ENCODE data around the gene NEUROD1.

Gene NEUROD1

DNA sequence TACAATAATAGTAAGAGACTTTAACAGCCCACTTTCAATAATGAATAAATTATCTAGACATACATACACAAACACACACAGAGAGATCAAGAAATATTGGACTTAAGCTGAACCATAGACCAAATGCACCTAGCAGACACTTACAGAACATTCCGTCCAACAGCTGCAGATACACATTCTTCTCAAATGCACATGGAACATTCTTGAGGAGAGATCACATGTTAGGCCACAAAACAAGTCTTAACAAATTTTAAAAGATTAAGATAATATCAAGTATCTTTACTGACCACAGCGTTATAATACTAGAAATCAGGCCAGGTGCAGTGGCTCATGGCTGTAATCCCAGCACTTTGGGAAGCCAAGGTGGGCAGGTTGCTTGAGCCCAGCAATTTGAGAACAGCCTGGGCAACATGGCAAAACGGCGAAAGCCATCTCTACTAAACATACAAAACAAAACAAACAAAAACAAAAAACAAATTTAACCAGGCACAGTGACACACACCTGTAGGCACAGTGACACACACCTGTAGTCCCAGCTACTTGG, 30.8 kb downstream of the NEUROD1 start:
- in situ Hi-C loops (cut with HindIII; ENCODE audit: low pct_ligation_motif_present, low sequenced_read_pairs), result no loop called here
- H3K4me3 ChIP-seq (ENCODE audit: low read depth, low read length), result no peak overlapping the region
- TF ChIP-seq, protein P1, sequence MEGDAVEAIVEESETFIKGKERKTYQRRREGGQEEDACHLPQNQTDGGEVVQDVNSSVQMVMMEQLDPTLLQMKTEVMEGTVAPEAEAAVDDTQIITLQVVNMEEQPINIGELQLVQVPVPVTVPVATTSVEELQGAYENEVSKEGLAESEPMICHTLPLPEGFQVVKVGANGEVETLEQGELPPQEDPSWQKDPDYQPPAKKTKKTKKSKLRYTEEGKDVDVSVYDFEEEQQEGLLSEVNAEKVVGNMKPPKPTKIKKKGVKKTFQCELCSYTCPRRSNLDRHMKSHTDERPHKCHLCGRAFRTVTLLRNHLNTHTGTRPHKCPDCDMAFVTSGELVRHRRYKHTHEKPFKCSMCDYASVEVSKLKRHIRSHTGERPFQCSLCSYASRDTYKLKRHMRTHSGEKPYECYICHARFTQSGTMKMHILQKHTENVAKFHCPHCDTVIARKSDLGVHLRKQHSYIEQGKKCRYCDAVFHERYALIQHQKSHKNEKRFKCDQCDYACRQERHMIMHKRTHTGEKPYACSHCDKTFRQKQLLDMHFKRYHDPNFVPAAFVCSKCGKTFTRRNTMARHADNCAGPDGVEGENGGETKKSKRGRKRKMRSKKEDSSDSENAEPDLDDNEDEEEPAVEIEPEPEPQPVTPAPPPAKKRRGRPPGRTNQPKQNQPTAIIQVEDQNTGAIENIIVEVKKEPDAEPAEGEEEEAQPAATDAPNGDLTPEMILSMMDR (IDR thresholded peaks at IDR 0.05; ENCODE audit: low read depth, low read length, missing control alignments), result no peak
- H3K27ac ChIP-seq, result no peak overlapping the region
- no peak for DNase-seq
- no peaks in the 10 kb centered on the region for H3K36me3 ChIP-seq (replicated peaks)
- peaks cover 7% of the 10 kb centered on the region for H3K27me3 ChIP-seq (replicated peaks)

DNA sequence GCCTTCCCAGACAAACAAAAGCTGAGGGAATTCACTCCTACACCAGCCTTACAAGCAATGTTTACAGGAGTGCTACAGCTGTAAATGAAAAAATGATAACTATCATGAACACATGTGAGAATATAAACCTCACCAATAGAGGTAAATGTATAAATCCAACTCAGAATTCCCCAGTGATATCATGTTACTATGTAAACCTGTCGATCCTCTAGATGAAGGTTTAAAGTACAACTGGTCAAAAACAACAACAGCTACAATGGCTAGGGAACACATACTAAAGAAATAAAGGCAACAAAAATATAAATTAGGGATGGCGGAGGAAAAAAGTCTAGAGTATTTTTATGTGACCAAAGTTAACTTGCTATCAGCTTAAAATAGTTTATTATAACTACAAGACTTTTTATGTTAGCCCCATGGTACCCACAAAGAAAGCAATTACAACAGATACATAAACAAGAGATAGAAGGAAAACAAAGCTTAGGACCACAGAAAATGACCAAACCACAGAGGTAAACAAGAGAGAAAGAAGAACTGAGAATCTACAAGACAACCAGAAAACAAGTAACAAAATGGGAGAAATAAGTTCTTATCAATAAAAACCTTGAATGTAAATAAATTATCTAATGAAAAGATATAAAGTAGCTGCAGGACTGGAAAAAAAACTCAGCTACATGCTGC, 31.7 kb downstream of the NEUROD1 start:
- in situ Hi-C loops (cut with HindIII; ENCODE audit: low pct_ligation_motif_present, low sequenced_read_pairs), result no loop called here
- DNase-seq, result no peak
- Histone ChIP-seq H3K36me3 (replicated peaks) (no peaks in the 10 kb centered on the region), H3K4me3 (ENCODE audit: low read depth, low read length) (no peak overlapping the region), H3K27me3 (replicated peaks) (peaks cover 7% of the 10 kb centered on the region), H3K27ac (no peak overlapping the region)
- TF ChIP-seq, protein P1 (IDR thresholded peaks at IDR 0.05; ENCODE audit: low read depth, low read length, missing control alignments), result no peak

DNA sequence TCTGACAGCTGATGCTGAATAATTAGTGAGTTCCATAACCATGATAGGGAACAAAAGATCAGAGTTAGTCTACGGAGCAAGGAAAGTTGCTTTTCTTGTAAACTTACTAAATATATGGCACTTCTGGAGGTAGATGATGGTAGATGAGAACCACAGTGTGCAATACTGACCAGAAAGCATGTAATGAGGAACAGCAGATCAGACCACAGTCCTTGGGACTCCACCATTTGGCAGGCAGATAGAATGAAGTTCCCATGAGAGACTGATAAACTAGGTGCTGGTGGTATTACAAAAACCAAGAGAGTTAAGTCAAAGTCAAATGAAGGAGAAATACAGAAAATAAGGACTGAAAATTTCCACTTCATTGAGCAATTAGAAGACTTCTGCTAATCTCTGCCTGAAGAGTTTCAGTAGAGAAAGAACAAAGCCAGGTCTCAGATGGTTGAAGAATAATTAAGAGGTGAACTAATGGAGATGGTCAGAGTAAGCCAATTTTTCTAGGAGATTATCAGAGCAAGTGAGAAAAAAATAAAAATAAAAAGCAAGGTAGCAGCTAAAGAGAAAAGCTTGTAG, 33.8 kb downstream of the NEUROD1 start:
- peaks cover 4% of the 10 kb centered on the region for H3K27me3 ChIP-seq (replicated peaks)
- no peak overlapping the region for H3K27ac ChIP-seq
- no peak overlapping the region for H3K4me3 ChIP-seq (ENCODE audit: low read depth, low read length)
- TF ChIP-seq, protein P1 (IDR thresholded peaks at IDR 0.05; ENCODE audit: low read depth, low read length, missing control alignments), result no peak
- no peaks in the 10 kb centered on the region for H3K36me3 ChIP-seq (replicated peaks)
- in situ Hi-C loops (cut with HindIII; ENCODE audit: low pct_ligation_motif_present, low sequenced_read_pairs), result no loop called here
- no peak for DNase-seq

DNA sequence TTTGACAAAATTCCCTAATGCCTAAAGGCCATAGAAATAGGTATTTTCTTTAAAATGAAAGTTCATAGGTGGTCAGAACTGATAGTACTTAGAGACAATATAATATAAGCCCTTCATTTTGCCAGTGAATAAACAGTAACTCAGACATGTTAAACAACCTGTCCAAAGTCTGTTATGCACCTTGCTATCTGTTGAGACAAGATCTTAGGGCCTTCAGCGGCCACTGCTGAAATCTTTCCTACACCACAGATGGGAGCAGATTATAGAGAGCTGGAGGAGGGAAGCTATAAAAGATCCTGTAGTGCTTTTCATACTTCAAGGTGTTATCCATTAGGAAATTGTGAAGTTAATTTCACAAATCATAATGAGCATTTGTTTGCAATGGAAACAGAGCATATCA, 37.2 kb downstream of the NEUROD1 start:
- H3K27ac ChIP-seq, result no peak overlapping the region
- no peaks in the 10 kb centered on the region for H3K36me3 ChIP-seq (replicated peaks)
- H3K4me3 ChIP-seq (ENCODE audit: low read depth, low read length), result no peak overlapping the region
- DNase-seq, result no peak
- TF ChIP-seq, protein P1 (IDR thresholded peaks at IDR 0.05; ENCODE audit: low read depth, low read length, missing control alignments), result no peak
- peaks cover 4% of the 10 kb centered on the region for H3K27me3 ChIP-seq (replicated peaks)
- in situ Hi-C loops (cut with HindIII; ENCODE audit: low pct_ligation_motif_present, low sequenced_read_pairs), result no loop called here

DNA sequence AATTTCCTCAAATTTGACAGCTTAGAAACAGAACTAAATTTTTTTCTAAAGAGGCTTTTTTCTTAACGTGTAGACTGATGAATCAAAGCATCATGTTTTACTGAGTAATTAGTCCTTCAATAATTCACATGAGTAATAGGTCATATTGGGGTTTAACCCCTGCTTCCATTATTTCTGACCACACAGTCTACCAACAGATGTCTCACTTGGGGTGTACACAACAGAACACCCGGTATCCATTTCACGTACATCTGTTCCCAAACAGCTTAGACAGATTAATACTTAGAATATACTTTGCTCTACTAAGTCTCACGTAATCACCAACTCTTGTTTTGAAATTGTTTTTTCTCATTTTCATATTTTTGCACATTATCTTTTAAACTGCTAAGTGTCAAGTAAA, 38.2 kb downstream of the NEUROD1 start:
- Histone ChIP-seq H3K27me3 (replicated peaks) (peaks cover 3% of the 10 kb centered on the region), H3K36me3 (replicated peaks) (no peaks in the 10 kb centered on the region), H3K27ac (no peak overlapping the region), H3K4me3 (ENCODE audit: low read depth, low read length) (no peak overlapping the region)
- in situ Hi-C loops (cut with HindIII; ENCODE audit: low pct_ligation_motif_present, low sequenced_read_pairs), result no loop called here
- no peak for DNase-seq
- TF ChIP-seq, protein P1 (IDR thresholded peaks at IDR 0.05; ENCODE audit: low read depth, low read length, missing control alignments), result no peak

Data from brain microvascular endothelial cell (primary cell).